Stomach smooth muscle (tissue), 2 donors: ENCODE results near the gene CCM2.
"Not testable (repeated sequence)": the region's sequence is repeated elsewhere in the genome, so short reads cannot be mapped to it uniquely, and the experiment has no call there.

Experiments used
- H3K27ac ChIP-seq: one replicate; pipeline ENCODE4 v1.7.0; 2013; ENCODE audit warnings: mild to moderate bottlenecking, low read length, inconsistent platforms
- H3K27me3 ChIP-seq, 2 donors: one replicate each; pipeline ENCODE4 v1.7.0; 2013; ENCODE audit warnings: low read length in 2 of 2; ENCODE audit not compliant: insufficient read depth in 2 of 2, control insufficient read depth in 1 of 2
- H3K36me3 ChIP-seq, 2 donors: one replicate each; pipeline ENCODE4 v1.7.0; 2013; ENCODE audit warnings: low read length in 2 of 2; ENCODE audit not compliant: control insufficient read depth in 2 of 2, insufficient read depth in 2 of 2
- H3K4me1 ChIP-seq: one replicate; pipeline ENCODE4 v1.7.0; 2013; ENCODE audit warnings: low read length; ENCODE audit not compliant: control insufficient read depth, insufficient read depth
- H3K4me3 ChIP-seq, 2 donors: one replicate each; pipeline ENCODE4 v1.7.0; 2013; ENCODE audit warnings: low read length in 2 of 2
- H3K9ac ChIP-seq, 2 donors: one replicate each; pipeline ENCODE4 v1.7.0; 2013; ENCODE audit warnings: low read length in 2 of 2, mild to moderate bottlenecking in 1 of 2
- H3K9me3 ChIP-seq, 2 donors: one replicate each; pipeline ENCODE4 v1.7.0; 2013; ENCODE audit warnings: low read length in 2 of 2; ENCODE audit not compliant: control insufficient read depth in 2 of 2
- donor health status: healthy.
- donor health status: Pancreatic carcinoma.

Gene CCM2

DNA sequence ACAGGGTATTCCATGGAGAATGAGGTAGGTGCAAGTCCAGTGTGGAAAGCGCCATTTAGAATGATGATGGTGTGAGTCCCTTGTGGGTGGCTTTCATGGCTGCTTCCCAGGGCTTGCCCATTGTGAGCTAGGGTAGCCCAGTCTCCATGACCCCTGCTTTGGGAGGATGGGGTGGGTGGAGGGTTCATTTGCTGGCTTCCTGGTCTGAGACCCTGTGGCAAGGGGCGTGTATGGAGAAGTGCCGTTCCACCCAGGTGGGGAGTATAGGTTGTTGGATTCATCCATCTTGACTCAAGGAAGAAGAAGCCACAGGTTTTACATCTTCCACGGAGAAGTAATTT, 27.7 kb downstream of the CCM2 start:
- Histone ChIP-seq H3K27me3 (no peaks in the 10 kb centered on the region), H3K9ac (no peak overlapping the region), H3K36me3 (peaks cover 7 to 14% of the 10 kb centered on the region in 2 donors), H3K9me3 (no peaks in the 10 kb centered on the region), H3K4me3 (peak overlapping the region in 1 of 2 donors; percentile 31), H3K4me1 (peaks cover 2% of the 10 kb centered on the region), H3K27ac (no peak overlapping the region)

GRCh38 chr7:45028138-45028919, 28.3 kb downstream of the CCM2 start:
- Histone ChIP-seq H3K4me1 (peaks cover 2% of the 10 kb centered on the region), H3K4me3 (no peak overlapping the region), H3K9me3 (no peaks in the 10 kb centered on the region), H3K36me3 (peaks cover 7 to 14% of the 10 kb centered on the region in 2 donors), H3K9ac (no peak overlapping the region), H3K27me3 (no peaks in the 10 kb centered on the region), H3K27ac (no peak overlapping the region)

DNA sequence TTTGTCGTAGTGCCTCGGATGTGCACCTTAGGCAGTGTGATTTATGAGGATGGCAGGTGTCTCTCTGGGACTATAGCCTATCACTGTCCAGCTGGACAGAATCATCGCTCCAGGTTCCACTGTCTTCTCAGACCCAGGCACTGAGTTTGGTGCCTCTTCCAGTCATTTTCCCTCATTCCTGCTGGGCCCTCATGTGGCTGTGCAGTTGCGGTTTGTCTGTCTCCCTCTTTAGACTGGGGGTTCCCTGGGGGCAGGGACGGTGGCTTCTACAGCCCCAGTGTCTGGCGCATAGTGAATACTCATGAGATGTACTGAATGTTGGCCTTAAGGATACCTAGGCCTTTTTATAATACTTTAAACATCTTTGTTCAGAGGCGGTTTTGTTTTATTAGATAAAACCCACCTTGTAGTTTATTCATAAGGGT, 28.9 kb downstream of the CCM2 start:
- Histone ChIP-seq H3K27ac (no peak overlapping the region), H3K36me3 (peaks cover 7 to 14% of the 10 kb centered on the region in 2 donors), H3K9ac (no peak overlapping the region), H3K27me3 (no peaks in the 10 kb centered on the region), H3K4me3 (no peak overlapping the region), H3K4me1 (peaks cover 2% of the 10 kb centered on the region), H3K9me3 (no peaks in the 10 kb centered on the region)

GRCh38 chr7:45031829-45032228, 31.8 kb downstream of the CCM2 start:
- no peak overlapping the region for H3K4me3 ChIP-seq
- no peak overlapping the region for H3K27ac ChIP-seq

DNA sequence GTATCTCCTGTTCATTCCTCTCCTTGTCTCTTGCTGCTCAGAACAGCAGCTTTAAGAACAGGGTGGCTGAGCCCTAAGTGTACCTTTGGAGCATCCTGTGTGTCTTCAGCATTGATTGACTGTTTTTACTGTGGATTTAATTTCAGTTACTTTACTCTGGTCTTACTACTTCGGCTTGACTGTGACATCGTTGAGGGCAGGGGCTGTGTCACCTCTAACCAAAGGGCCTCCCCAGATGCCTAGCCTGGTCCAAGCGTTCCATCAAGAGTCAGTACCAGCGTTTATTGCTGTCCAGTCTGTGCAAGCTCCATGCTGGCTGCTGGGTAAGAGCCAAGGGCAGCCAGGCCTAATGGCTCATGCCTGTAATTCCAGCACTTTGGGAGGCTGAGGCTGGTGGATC, 32.4 kb downstream of the CCM2 start:
- Histone ChIP-seq H3K4me1 (peaks cover 2% of the 10 kb centered on the region), H3K27me3 (no peaks in the 10 kb centered on the region)

More at GRCh38 chr7:45031829-45032228, 31.8 kb downstream of the CCM2 start:
- H3K4me1 ChIP-seq: peaks cover 2% of the 10 kb centered on the region
- peaks cover 7 to 13% of the 10 kb centered on the region in 2 donors for H3K36me3 ChIP-seq
- H3K27me3 ChIP-seq: no peaks in the 10 kb centered on the region
- no peaks in the 10 kb centered on the region for H3K9me3 ChIP-seq
- no peak overlapping the region for H3K9ac ChIP-seq

DNA sequence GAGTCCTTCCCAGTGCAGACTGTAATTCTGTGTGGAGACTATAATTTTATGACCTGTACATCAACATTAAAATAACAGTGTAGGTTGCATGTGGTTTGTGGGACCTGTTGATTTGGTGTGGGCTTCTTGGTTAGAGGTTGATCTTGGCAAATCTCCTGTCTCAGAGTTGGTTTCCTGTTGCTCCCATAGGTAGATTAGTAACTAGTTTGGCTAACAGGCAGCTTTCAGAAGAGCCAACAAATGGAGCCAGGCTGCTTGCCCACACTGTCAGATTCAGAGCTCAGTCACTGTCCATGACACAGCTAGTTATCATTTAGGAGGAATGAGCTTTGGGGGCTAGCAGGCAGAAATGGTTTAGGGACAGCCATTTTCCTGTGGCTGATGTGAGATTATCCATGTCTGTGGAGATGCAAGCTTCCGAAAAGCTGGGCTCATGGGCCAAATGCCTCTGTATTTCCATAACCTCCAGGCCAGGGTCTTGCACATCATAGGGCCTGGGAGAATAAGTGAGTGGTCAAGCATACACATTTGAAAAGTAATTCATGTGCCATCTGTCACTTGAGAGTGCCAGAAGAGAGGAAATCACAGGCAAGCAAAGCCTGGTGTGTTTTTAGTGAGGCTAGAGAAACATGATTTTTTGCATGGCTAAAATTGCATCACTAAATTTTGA, 33.4 kb downstream of the CCM2 start:
- peaks cover 2% of the 10 kb centered on the region for H3K4me1 ChIP-seq
- no peaks in the 10 kb centered on the region for H3K27me3 ChIP-seq
- H3K36me3 ChIP-seq: peaks cover 2 to 4% of the 10 kb centered on the region in 2 donors
- no peak overlapping the region for H3K4me3 ChIP-seq
- no peak overlapping the region for H3K9ac ChIP-seq
- H3K27ac ChIP-seq: no peak overlapping the region
- no peaks in the 10 kb centered on the region for H3K9me3 ChIP-seq

More for the DNA sequence above, 32.4 kb downstream of the CCM2 start:
- no peak overlapping the region for H3K4me3 ChIP-seq
- no peaks in the 10 kb centered on the region for H3K9me3 ChIP-seq
- H3K27ac ChIP-seq: no peak overlapping the region
- peaks cover 7 to 8% of the 10 kb centered on the region in 2 donors for H3K36me3 ChIP-seq
- H3K9ac ChIP-seq: no peak overlapping the region

GRCh38 chr7:45033931-45034290, 33.9 kb downstream of the CCM2 start:
- no peak overlapping the region for H3K9ac ChIP-seq
- H3K4me1 ChIP-seq: peaks cover 2% of the 10 kb centered on the region
- peaks cover 5 to 7% of the 10 kb centered on the region in 2 donors for H3K36me3 ChIP-seq
- H3K27me3 ChIP-seq: no peaks in the 10 kb centered on the region
- H3K27ac ChIP-seq: no peak overlapping the region
- no peaks in the 10 kb centered on the region for H3K9me3 ChIP-seq
- no peak overlapping the region for H3K4me3 ChIP-seq

GRCh38 chr7:45034710-45035109, 34.7 kb downstream of the CCM2 start:
- H3K4me1 ChIP-seq, H3K27ac ChIP-seq, H3K27me3 ChIP-seq, H3K9me3 ChIP-seq, H3K4me3 ChIP-seq, H3K9ac ChIP-seq: not testable (repeated sequence)
- peaks cover 8 to 12% of the 10 kb centered on the region in 2 donors for H3K36me3 ChIP-seq

GRCh38 chr7:45035371-45035770, 35.4 kb downstream of the CCM2 start:
- no peak overlapping the region for H3K9ac ChIP-seq

GRCh38 chr7:45035893-45036292, 35.9 kb downstream of the CCM2 start:
- no peak overlapping the region for H3K9ac ChIP-seq
- H3K4me3 ChIP-seq: no peak overlapping the region
- peaks cover 2% of the 10 kb centered on the region for H3K4me1 ChIP-seq
- no peaks in the 10 kb centered on the region for H3K9me3 ChIP-seq
- H3K27ac ChIP-seq: no peak overlapping the region
- H3K36me3 ChIP-seq: peaks cover 10 to 12% of the 10 kb centered on the region in 2 donors
- no peaks in the 10 kb centered on the region for H3K27me3 ChIP-seq

More at GRCh38 chr7:45035371-45035770, 35.4 kb downstream of the CCM2 start:
- Histone ChIP-seq H3K9me3 (no peaks in the 10 kb centered on the region), H3K36me3 (peaks cover 8 to 12% of the 10 kb centered on the region in 2 donors), H3K4me3 (no peak overlapping the region), H3K4me1 (peaks cover 2% of the 10 kb centered on the region), H3K27me3 (no peaks in the 10 kb centered on the region), H3K27ac (no peak overlapping the region)

GRCh38 chr7:45036317-45036716, 36.3 kb downstream of the CCM2 start:
- H3K27ac ChIP-seq: no peak overlapping the region
- no peak overlapping the region for H3K9ac ChIP-seq
- H3K4me3 ChIP-seq: no peak overlapping the region
- H3K9me3 ChIP-seq: no peaks in the 10 kb centered on the region
- H3K27me3 ChIP-seq: no peaks in the 10 kb centered on the region
- H3K4me1 ChIP-seq: peaks cover 2% of the 10 kb centered on the region
- peaks cover 12 to 13% of the 10 kb centered on the region in 2 donors for H3K36me3 ChIP-seq
